Neural crest cell (in vitro differentiated cells): Measurements from ENCODE around the gene MBD3. TPM values are rescaled to one million over a fixed set of nuclear protein-coding genes. Genes with fewer than 3 reads are reported as not detected.

Experiments
- DNase-seq: peaks from one replicate; pipeline ENCODE4 v3.0.0; 2021; ENCODE audit warnings: low read depth, mixed read lengths, low spot score
- H3K27ac Mint-ChIP-seq: one replicate; pipeline ENCODE4 v1.8.0; 2021; ENCODE audit warnings: mild to moderate bottlenecking, mixed read lengths; ENCODE audit not compliant: unreplicated experiment
- H3K27me3 Mint-ChIP-seq: 2 replicates; pipeline ENCODE4 v1.8.0; 2021; ENCODE audit warnings: low read depth, mild to moderate bottlenecking, mixed read lengths
- H3K36me3 Mint-ChIP-seq: 2 replicates; pipeline ENCODE4 v1.8.0; 2021; ENCODE audit warnings: low read depth, mild to moderate bottlenecking, mixed read lengths
- H3K4me1 Mint-ChIP-seq: 2 replicates; pipeline ENCODE4 v1.8.0; 2021; ENCODE audit warnings: mixed read lengths
- H3K4me3 Mint-ChIP-seq: one replicate; pipeline ENCODE4 v1.8.0; 2021; ENCODE audit warnings: mild to moderate bottlenecking, mixed read lengths
- H3K9me3 Mint-ChIP-seq: 2 replicates; pipeline ENCODE4 v1.8.0; 2021; ENCODE audit warnings: mixed read lengths
- total RNA-seq: library from RNA; stranded (reverse); gene quantifications from 2 replicates; pipeline ENCODE4 v1.2.1, GENCODE V29; 2021
- TF ChIP-seq, protein P1 (sequence below): fragments of 200-600 bp; sonication (generic); conservative IDR thresholded peaks from 2 replicates; pipeline ENCODE4 v1.5.0; 2021; ENCODE audit warnings: antibody characterized with exemption, mild to moderate bottlenecking

Gene MBD3
- total RNA-seq, 1 donor from 2014 or later = 168 TPM

DNA sequence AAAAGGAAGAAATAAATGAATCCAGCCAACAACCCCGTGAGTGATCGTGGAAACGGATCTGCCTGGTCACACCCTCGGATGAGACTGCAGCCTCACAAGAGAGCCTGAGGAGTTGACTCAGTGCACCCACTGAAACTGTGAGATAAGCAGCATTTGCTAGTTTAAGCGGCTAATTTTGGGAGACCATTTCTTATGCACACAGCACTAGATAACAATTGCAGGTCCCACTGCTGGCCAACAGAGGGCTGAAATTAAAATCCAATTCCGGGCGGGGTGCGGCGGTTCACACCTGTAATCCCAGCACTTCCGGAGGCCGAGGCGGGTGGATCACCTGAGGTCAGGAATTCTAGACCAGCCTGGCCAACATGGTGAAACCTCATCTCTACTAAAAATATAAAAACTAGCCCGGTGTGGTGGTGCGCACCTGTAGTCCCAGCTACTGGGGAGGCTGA lies 9.0 kb upstream of the MBD3 start:
- Mint-ChIP-seq H3K9me3 (no peaks in the 10 kb centered on the region), H3K27me3 (peaks cover 10% of the 10 kb centered on the region), H3K36me3 (peaks cover 3% of the 10 kb centered on the region), H3K27ac (no peak overlapping the region), H3K4me1 (peaks cover 20% of the 10 kb centered on the region), H3K4me3 (peak overlapping the region; percentile 81)
- no peak for DNase-seq
- TF ChIP-seq, protein P1, sequence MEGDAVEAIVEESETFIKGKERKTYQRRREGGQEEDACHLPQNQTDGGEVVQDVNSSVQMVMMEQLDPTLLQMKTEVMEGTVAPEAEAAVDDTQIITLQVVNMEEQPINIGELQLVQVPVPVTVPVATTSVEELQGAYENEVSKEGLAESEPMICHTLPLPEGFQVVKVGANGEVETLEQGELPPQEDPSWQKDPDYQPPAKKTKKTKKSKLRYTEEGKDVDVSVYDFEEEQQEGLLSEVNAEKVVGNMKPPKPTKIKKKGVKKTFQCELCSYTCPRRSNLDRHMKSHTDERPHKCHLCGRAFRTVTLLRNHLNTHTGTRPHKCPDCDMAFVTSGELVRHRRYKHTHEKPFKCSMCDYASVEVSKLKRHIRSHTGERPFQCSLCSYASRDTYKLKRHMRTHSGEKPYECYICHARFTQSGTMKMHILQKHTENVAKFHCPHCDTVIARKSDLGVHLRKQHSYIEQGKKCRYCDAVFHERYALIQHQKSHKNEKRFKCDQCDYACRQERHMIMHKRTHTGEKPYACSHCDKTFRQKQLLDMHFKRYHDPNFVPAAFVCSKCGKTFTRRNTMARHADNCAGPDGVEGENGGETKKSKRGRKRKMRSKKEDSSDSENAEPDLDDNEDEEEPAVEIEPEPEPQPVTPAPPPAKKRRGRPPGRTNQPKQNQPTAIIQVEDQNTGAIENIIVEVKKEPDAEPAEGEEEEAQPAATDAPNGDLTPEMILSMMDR = peak; percentile 47

- Mint-ChIP-seq H3K4me1 (peaks cover 10% of the 10 kb centered on the region), H3K9me3 (no peaks in the 10 kb centered on the region), H3K36me3 (peaks cover 3% of the 10 kb centered on the region), H3K27me3 (peaks cover 2% of the 10 kb centered on the region), H3K27ac (no peak overlapping the region), H3K4me3 (no peak overlapping the region)
- no peak for DNase-seq
- TF ChIP-seq, protein P1 = no peak
Measured at GRCh38 chr19:1599460-1599846, 6.8 kb upstream of the MBD3 start.

- Mint-ChIP-seq H3K9me3 (no peaks in the 10 kb centered on the region), H3K36me3 (peaks cover 3% of the 10 kb centered on the region)
- no peak for DNase-seq
Measured at GRCh38 chr19:1598777-1599459, 6.3 kb upstream of the MBD3 start.

DNA sequence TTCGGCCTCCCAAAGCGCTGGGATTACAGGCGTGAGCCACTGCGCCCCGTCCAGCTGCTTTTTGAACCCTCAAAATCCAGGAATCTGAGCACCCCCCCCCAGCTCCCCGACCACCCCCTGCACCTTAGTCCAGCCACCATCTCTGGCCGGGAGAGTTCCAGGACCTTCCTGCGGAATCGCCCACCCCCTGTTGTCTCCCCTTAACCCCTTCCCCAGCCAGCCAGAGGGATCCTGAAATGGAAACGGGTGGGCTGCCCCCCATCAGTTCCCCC lies 772 bp upstream of the MBD3 start:
- Mint-ChIP-seq H3K36me3 (peaks cover 2% of the 10 kb centered on the region), H3K27ac (peak overlapping the region; percentile 97), H3K9me3 (no peaks in the 10 kb centered on the region), H3K27me3 (peaks cover 8% of the 10 kb centered on the region), H3K4me1 (peaks cover 20% of the 10 kb centered on the region), H3K4me3 (peak overlapping the region; percentile 95)
- DNase-seq = no peak
- TF ChIP-seq, protein P1 = no peak

More at GRCh38 chr19:1598777-1599459, 6.3 kb upstream of the MBD3 start:
- Mint-ChIP-seq H3K27ac (no peak overlapping the region), H3K27me3 (peaks cover 2% of the 10 kb centered on the region), H3K4me1 (peaks cover 10% of the 10 kb centered on the region), H3K4me3 (no peak overlapping the region)
- TF ChIP-seq, protein P1 = no peak

DNA sequence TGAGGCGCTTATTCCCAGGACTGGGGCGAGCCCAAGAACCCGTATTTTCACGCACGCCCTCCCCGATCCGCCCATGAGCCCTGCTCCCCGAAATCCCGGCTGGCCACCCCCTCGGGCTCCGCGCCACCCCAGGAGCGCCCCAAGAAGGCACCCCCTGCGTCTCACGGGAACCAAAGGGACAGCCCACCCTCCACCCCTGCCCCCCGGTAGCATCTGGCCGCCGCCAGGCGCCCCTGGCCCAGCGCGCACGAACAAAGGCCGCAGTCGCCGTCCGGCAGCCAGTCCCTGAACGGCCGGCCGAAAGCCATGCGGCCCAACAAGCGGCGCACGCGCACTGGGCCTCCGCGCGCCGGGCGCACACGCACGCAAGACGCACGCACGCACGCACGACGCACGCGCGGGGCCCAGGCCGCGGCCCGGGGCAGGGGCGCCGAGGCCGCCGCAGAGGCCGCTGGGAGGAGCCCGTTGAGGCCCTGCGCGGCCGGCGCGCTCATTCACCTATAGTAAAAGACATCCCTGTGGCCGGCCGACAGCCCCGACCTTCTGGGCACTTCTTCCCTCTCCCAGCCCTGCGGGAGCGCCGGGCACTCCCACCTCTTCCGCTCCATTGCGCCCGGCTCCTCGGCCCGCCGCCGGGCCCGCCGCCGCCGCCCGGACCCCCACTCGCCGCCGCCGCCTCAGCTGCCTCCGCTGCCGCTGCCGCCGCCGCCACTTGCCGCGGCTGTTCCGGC lies 476 bp downstream of the MBD3 start:
- TF ChIP-seq, protein P1 = no peak
- Mint-ChIP-seq H3K27ac (peak overlapping the region; percentile 99), H3K4me1 (peaks cover 27% of the 10 kb centered on the region), H3K4me3 (peak overlapping the region; percentile 95), H3K36me3 (peaks cover 5% of the 10 kb centered on the region), H3K9me3 (no peaks in the 10 kb centered on the region), H3K27me3 (peaks cover 8% of the 10 kb centered on the region)
- DNase-seq = peak; percentile 77
